Activated CD8-positive, alpha-beta memory T cell treated with anti-CD3 and anti-CD28 coated beads, Interleukin-2, amount 50 U/mL, for 48 hours (primary cell): Measurements from ENCODE around the gene PCCB.
"Not testable (repeated sequence)": the region's sequence is repeated elsewhere in the genome, so short reads cannot be mapped to it uniquely, and the experiment has no call there.

Source experiments
- DNase-seq: peaks from one replicate; pipeline ENCODE4 v3.0.0-alpha.2; 2020

PCCB gene

GRCh38 chr3:136250059-136250902, at the start of gene PCCB:
PCCB (plus strand) TSS chr3:136250340; CDS start chr3:136250376, 36 bp downstream.
- DNase-seq, result peak; percentile 93

- no peak for DNase-seq
Measured at GRCh38 chr3:136207489-136208115, 42.5 kb upstream of the PCCB start.

- DNase-seq, result no peak
Measured at GRCh38 chr3:136209921-136210320, 40.2 kb upstream of the PCCB start.

GRCh38 chr3:136211547-136211946, 38.6 kb upstream of the PCCB start:
- DNase-seq, result no peak

GRCh38 chr3:136222746-136223145, 27.4 kb upstream of the PCCB start:
- DNase-seq, result not testable (repeated sequence)

GRCh38 chr3:136232413-136232812, 17.7 kb upstream of the PCCB start:
- no peak for DNase-seq

- no peak for DNase-seq
Measured at GRCh38 chr3:136235545-136235944, 14.6 kb upstream of the PCCB start.

GRCh38 chr3:136236109-136236508, 14.0 kb upstream of the PCCB start:
- DNase-seq, result no peak

GRCh38 chr3:136237103-136237502, 13.0 kb upstream of the PCCB start:
- DNase-seq, result no peak

- DNase-seq, result no peak
Measured at GRCh38 chr3:136237961-136238649, 12.0 kb upstream of the PCCB start.

- no peak for DNase-seq
Measured at GRCh38 chr3:136239094-136239493, 11.0 kb upstream of the PCCB start.

GRCh38 chr3:136245691-136246090, 4.4 kb upstream of the PCCB start:
- no peak for DNase-seq

GRCh38 chr3:136247436-136247835, 2.7 kb upstream of the PCCB start:
- DNase-seq, result no peak

- DNase-seq, result no peak
Measured at GRCh38 chr3:136247855-136248590, 2.1 kb upstream of the PCCB start.

- DNase-seq, result no peak
Measured at GRCh38 chr3:136249091-136249490, 1.0 kb upstream of the PCCB start.

GRCh38 chr3:136249593-136249992, 547 bp upstream of the PCCB start:
- no peak for DNase-seq

GRCh38 chr3:136250903-136251460, 842 bp downstream of the PCCB start:
- peak; percentile 63 for DNase-seq

GRCh38 chr3:136251511-136251910, 1.4 kb downstream of the PCCB start:
- no peak for DNase-seq

GRCh38 chr3:136255672-136256406, 5.7 kb downstream of the PCCB start:
- no peak for DNase-seq

- DNase-seq, result no peak
Measured at GRCh38 chr3:136258199-136258598, 8.1 kb downstream of the PCCB start.

GRCh38 chr3:136261826-136262225, 11.7 kb downstream of the PCCB start:
- DNase-seq, result no peak

GRCh38 chr3:136262559-136262958, 12.4 kb downstream of the PCCB start:
- no peak for DNase-seq
